ENCODE data around the gene SH3RF3. TPM values are rescaled to one million over a fixed set of nuclear protein-coding genes. Genes with fewer than 3 reads are reported as not detected.

SH3RF3 gene
- total RNA-seq, 2 donors from 2014 or later, result 1.5 to 1.8 TPM

GRCh38 chr2:109258376-109258775 lies 129.4 kb downstream of the SH3RF3 start:
- DNase-seq, result peak; percentile 44
- H3K27ac Mint-ChIP-seq, result no peak overlapping the region
- Histone ChIP-seq H3K27ac (ENCODE audit: low read depth, low read length) (no peak overlapping the region), H3K4me3 (ENCODE audit: low read length) (no peak overlapping the region), H3K27me3 (ENCODE audit: control insufficient read depth, insufficient read depth, low read length, poor library complexity, severe bottlenecking) (no peaks in the 10 kb centered on the region), H3K9me3 (ENCODE audit: control insufficient read depth, low read length) (no peaks in the 10 kb centered on the region), H3K9ac (ENCODE audit: extremely low read depth, low read length, poor library complexity, severe bottlenecking) (no peak overlapping the region), H3K36me3 (ENCODE audit: control insufficient read depth, insufficient read depth, low read length) (no peaks in the 10 kb centered on the region), H3K4me1 (ENCODE audit: control insufficient read depth, insufficient read depth, low read length) (no peaks in the 10 kb centered on the region)
- no peaks in the 10 kb centered on the region for H3K27me3 Mint-ChIP-seq (ENCODE audit: insufficient read depth)
- peaks cover 10% of the 10 kb centered on the region for H3K4me1 Mint-ChIP-seq
- no peaks in the 10 kb centered on the region for H3K36me3 Mint-ChIP-seq (ENCODE audit: low read depth)
- no peak for TF ChIP-seq CTCF (conservative IDR thresholded peaks at IDR 0.05)
- no peak overlapping the region for H3K4me3 Mint-ChIP-seq
- no peaks in the 10 kb centered on the region for H3K9me3 Mint-ChIP-seq
- 86 to 89% methylated on average over 8 to 9 of the region's 9 CpGs for WGBS, 2 experiments (ENCODE audit: insufficient coverage in 1 of 2, insufficient read length in 1 of 2)

DNA sequence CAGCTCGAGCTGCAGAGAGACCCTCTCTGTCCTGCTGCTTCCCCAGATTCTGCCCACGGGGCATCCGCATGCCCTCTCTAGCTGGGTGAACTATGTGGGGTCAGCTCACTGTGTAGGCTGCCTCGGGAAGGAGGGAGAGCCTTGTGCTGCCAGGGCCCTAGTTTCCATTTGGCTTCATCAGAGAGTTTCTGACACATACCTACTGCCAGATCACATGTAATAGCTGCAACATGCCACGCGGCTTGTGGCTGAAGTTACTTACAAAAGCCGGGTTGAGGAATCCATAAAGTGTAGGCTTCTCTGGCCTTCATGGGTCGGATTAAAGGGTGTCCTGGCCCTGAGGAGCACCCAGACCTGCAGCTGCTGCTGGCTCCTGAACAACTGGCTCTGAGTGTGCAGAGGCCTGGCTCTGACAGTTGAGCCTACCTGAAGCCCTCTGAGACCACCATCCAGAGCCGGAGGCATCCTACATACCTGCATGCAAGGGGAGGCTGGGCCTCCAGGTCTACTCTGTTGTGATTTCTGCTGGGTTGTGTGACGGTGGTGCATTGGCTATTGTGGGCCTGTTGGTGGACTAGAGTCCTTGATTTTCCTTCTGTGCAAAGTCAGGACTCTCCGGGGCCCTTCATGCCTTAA lies 130.0 kb downstream of the SH3RF3 start:
- Histone ChIP-seq H3K27ac (ENCODE audit: low read depth, low read length) (no peak overlapping the region), H3K27me3 (ENCODE audit: control insufficient read depth, insufficient read depth, low read length, poor library complexity, severe bottlenecking) (no peaks in the 10 kb centered on the region), H3K4me1 (ENCODE audit: control insufficient read depth, insufficient read depth, low read length) (no peaks in the 10 kb centered on the region), H3K36me3 (ENCODE audit: control insufficient read depth, insufficient read depth, low read length) (no peaks in the 10 kb centered on the region), H3K9me3 (ENCODE audit: control insufficient read depth, low read length) (no peaks in the 10 kb centered on the region), H3K4me3 (ENCODE audit: low read length) (no peak overlapping the region), H3K9ac (ENCODE audit: extremely low read depth, low read length, poor library complexity, severe bottlenecking) (no peak overlapping the region)
- no peak for TF ChIP-seq CTCF (conservative IDR thresholded peaks at IDR 0.05)
- no peaks in the 10 kb centered on the region for H3K36me3 Mint-ChIP-seq (ENCODE audit: low read depth)
- 93 to 95% methylated on average over 6 to 11 of the region's 11 CpGs for WGBS, 2 experiments (ENCODE audit: insufficient coverage in 1 of 2, insufficient read length in 1 of 2)
- H3K9me3 Mint-ChIP-seq, result no peaks in the 10 kb centered on the region
- H3K27me3 Mint-ChIP-seq (ENCODE audit: insufficient read depth), result no peaks in the 10 kb centered on the region
- peaks cover 10% of the 10 kb centered on the region for H3K4me1 Mint-ChIP-seq
- no peak overlapping the region for H3K27ac Mint-ChIP-seq
- no peak for DNase-seq
- no peak overlapping the region for H3K4me3 Mint-ChIP-seq

GRCh38 chr2:109259671-109260070 lies 130.7 kb downstream of the SH3RF3 start:
- Mint-ChIP-seq H3K27ac (no peak overlapping the region), H3K9me3 (no peaks in the 10 kb centered on the region), H3K27me3 (ENCODE audit: insufficient read depth) (no peaks in the 10 kb centered on the region), H3K4me1 (peaks cover 10% of the 10 kb centered on the region), H3K4me3 (no peak overlapping the region), H3K36me3 (ENCODE audit: low read depth) (no peaks in the 10 kb centered on the region)
- Histone ChIP-seq H3K9ac (ENCODE audit: extremely low read depth, low read length, poor library complexity, severe bottlenecking) (no peak overlapping the region), H3K36me3 (ENCODE audit: control insufficient read depth, insufficient read depth, low read length) (no peaks in the 10 kb centered on the region), H3K27ac (ENCODE audit: low read depth, low read length) (no peak overlapping the region), H3K4me3 (ENCODE audit: low read length) (no peak overlapping the region), H3K4me1 (ENCODE audit: control insufficient read depth, insufficient read depth, low read length) (no peaks in the 10 kb centered on the region), H3K9me3 (ENCODE audit: control insufficient read depth, low read length) (no peaks in the 10 kb centered on the region), H3K27me3 (ENCODE audit: control insufficient read depth, insufficient read depth, low read length, poor library complexity, severe bottlenecking) (no peaks in the 10 kb centered on the region)
- WGBS, 2 experiments (ENCODE audit: insufficient coverage in 1 of 2, insufficient read length in 1 of 2), result 84 to 91% methylated on average over 7 to 8 of the region's 8 CpGs
- DNase-seq, result no peak
- TF ChIP-seq CTCF (conservative IDR thresholded peaks at IDR 0.05), result no peak
